Esophagus squamous epithelium (tissue), 4 donors: Measurements from ENCODE around the gene TMEM174.

Source experiments
- CTCF ChIP-seq, 6 experiments: fragments of 450-650 bp in 4 of 6; fragments of 200-600 bp in 2 of 6; sonication (generic) in 2 of 6; IDR thresholded peaks; one replicate each; pipeline ENCODE4 v1.5.1; 2016 to 2019; ENCODE audit warnings: antibody characterized with exemption in 6 of 6, mild to moderate bottlenecking in 4 of 6, moderate library complexity in 4 of 6
- POLR2A ChIP-seq, 4 donors: fragments of 450-650 bp; IDR thresholded peaks; one replicate each; pipeline ENCODE4 v1.6.1; 2017; ENCODE audit warnings: antibody characterized with exemption in 4 of 4, mild to moderate bottlenecking in 4 of 4, moderate library complexity in 3 of 4

DNA sequence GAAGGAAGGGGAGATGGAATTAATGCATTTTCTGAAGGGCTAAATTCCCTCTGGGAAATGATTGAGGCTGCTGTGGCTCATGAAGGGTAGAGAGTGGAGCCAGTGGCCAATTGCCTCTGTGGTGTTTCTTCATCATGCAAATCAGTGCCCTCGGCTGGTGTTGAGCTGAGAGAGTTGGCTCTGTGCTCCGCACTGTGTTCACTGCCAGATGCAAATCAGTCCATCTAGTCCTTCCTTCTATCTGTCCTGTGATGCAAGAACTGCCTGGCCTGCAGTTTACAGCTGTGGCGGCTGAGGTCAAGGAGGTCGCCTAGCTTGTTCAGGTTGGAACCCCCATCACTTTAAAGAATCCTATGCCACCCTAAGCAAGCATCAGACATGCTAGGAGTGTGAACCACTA lies 46.6 kb upstream of the TMEM174 start:
- TF ChIP-seq CTCF (IDR thresholded peaks at IDR 0.05), result no peak
- TF ChIP-seq POLR2A (IDR thresholded peaks at IDR 0.05), result no peak
